GM23338 (cell line): ENCODE measurements around the gene TPCN2.

ENCODE experiments used
- CTCF ChIP-seq, 2 experiments: fragments of 200-600 bp in 1 of 2; sonication (generic) in 1 of 2; conservative IDR thresholded peaks; 2 replicates each; pipeline versions ENCODE4 v1.5.1 to v1.6.1; 2016 to 2017; ENCODE audit warnings: antibody characterized with exemption in 2 of 2, low read depth in 2 of 2, mild to moderate bottlenecking in 2 of 2, moderate library complexity in 1 of 2
- EZH2 ChIP-seq: fragments of 200-600 bp; sonication (generic); IDR thresholded peaks from one replicate; pipeline ENCODE4 v1.8.0; 2017; ENCODE audit warnings: antibody characterized with exemption, mild to moderate bottlenecking, low read depth; ENCODE audit not compliant: unreplicated experiment
- EZH2phosphoT487 ChIP-seq: fragments of 200-600 bp; sonication (generic); IDR thresholded peaks from one replicate; pipeline ENCODE4 v1.8.1; 2018; ENCODE audit warnings: antibody characterized with exemption; ENCODE audit not compliant: unreplicated experiment
- JUNB ChIP-seq: IDR thresholded peaks from one replicate; pipeline ENCODE4 v1.6.1; 2016; ENCODE audit warnings: antibody characterized with exemption; ENCODE audit not compliant: unreplicated experiment
- POLR2AphosphoS5 ChIP-seq: IDR thresholded peaks from 2 replicates; pipeline ENCODE4 v1.6.1; 2016; ENCODE audit warnings: antibody characterized with exemption, low read depth

GRCh38 chr11:69034123-69034867 is 14.4 kb upstream of the TPCN2 start:
- TF ChIP-seq CTCF (conservative IDR thresholded peaks at IDR 0.05; ENCODE audit: low read depth in 2 of 2) (no peak), POLR2AphosphoS5 (no peak), EZH2 (no peak), EZH2phosphoT487 (no peak), JUNB (no peak)
